Measurements from ENCODE around the gene TSR3. TPM values are rescaled to one million over a fixed set of nuclear protein-coding genes. Genes with fewer than 3 reads are reported as not detected.

Gene TSR3
- total RNA-seq, 4 donors from 2014 or later = 63.7 to 107 (median 103) TPM

DNA sequence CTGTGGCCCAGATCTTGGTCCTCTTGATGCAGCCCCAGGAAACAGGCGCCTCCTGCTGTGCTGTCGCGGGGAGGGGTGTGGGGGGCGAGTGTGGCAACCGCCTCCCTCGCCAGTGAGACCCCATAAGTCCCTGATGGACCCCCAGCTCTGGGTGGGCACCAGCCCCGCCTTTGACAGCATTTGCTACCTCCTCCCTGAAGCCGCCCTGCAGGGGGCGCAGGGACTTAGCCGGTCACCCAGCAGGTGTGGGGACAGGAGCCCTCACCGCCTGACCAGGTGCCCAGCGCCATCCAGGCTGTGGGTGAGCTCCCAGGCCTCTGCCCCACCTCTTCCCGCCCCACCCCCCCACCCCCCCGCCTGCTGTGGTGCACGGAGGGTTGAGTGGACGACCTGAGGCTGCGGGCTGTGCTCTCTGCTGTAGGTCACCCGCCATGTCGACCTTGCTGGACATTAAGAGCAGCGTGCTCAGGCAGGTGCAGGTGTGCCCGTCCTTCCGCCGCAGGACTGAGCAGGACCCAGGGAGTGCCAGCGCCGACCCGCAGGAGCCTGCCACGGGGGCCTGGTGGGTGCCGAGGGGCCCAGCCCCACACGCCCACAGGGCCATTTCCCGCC lies 13.5 kb downstream of the TSR3 start:
- Histone ChIP-seq H3K4me1 (peaks cover 0 to 28% (median 16%) of the 10 kb centered on the region in 3 donors), H3K4me3 (no peak overlapping the region), H3K27ac (no peak overlapping the region), H3K27me3 (peaks cover 87% of the 10 kb centered on the region), H3K36me3 (no peaks in the 10 kb centered on the region), H3K9me3 (no peaks in the 10 kb centered on the region)
- ATAC-seq = no peak
- TF ChIP-seq POLR2A (IDR thresholded peaks at IDR 0.05) = no peak
- TF ChIP-seq EP300 (IDR thresholded peaks at IDR 0.05) = no peak
- TF ChIP-seq, protein P1, sequence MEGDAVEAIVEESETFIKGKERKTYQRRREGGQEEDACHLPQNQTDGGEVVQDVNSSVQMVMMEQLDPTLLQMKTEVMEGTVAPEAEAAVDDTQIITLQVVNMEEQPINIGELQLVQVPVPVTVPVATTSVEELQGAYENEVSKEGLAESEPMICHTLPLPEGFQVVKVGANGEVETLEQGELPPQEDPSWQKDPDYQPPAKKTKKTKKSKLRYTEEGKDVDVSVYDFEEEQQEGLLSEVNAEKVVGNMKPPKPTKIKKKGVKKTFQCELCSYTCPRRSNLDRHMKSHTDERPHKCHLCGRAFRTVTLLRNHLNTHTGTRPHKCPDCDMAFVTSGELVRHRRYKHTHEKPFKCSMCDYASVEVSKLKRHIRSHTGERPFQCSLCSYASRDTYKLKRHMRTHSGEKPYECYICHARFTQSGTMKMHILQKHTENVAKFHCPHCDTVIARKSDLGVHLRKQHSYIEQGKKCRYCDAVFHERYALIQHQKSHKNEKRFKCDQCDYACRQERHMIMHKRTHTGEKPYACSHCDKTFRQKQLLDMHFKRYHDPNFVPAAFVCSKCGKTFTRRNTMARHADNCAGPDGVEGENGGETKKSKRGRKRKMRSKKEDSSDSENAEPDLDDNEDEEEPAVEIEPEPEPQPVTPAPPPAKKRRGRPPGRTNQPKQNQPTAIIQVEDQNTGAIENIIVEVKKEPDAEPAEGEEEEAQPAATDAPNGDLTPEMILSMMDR (IDR thresholded peaks at IDR 0.05) = no peak
- TF ChIP-seq POLR2AphosphoS5 (IDR thresholded peaks at IDR 0.05) = no peak
- no CpG with 5 or more reads among the region's 30 CpGs for WGBS, 2 donors (ENCODE audit: low coverage in 1 of 2)

DNA sequence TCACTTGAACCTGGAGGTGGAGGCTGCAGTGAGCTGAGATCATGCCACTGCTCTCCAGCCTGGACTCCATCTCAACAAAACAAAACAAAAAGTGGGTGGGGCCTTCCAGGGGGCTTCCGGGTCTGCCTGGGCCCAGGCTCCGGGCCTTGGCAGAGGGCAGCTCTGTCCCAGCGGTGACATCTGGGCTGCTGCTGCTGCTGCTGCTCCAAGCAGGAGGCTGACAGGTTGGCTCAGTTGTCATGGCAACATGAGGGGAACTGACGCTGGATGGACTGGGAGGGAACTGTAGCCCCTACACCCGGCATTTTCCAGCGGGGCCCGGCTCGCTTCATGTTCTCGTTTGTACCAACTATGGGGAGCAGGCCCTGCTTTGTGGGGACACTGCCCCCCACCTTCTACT lies 14.2 kb downstream of the TSR3 start:
- H3K27me3 ChIP-seq = peaks cover 87% of the 10 kb centered on the region
- TF ChIP-seq, protein P1 (IDR thresholded peaks at IDR 0.05) = no peak
- no peak for TF ChIP-seq POLR2A (IDR thresholded peaks at IDR 0.05)
- TF ChIP-seq POLR2AphosphoS5 (IDR thresholded peaks at IDR 0.05) = no peak
- TF ChIP-seq EP300 (IDR thresholded peaks at IDR 0.05) = no peak
- no peaks in the 10 kb centered on the region for H3K9me3 ChIP-seq
- no CpG with 5 or more reads among the region's 9 CpGs for WGBS, 2 donors (ENCODE audit: low coverage in 1 of 2)
- no peak for ATAC-seq
- no peak overlapping the region for H3K27ac ChIP-seq
- H3K36me3 ChIP-seq = no peaks in the 10 kb centered on the region
- H3K4me1 ChIP-seq = peaks cover 0 to 28% (median 17%) of the 10 kb centered on the region in 3 donors
- H3K4me3 ChIP-seq = no peak overlapping the region

DNA sequence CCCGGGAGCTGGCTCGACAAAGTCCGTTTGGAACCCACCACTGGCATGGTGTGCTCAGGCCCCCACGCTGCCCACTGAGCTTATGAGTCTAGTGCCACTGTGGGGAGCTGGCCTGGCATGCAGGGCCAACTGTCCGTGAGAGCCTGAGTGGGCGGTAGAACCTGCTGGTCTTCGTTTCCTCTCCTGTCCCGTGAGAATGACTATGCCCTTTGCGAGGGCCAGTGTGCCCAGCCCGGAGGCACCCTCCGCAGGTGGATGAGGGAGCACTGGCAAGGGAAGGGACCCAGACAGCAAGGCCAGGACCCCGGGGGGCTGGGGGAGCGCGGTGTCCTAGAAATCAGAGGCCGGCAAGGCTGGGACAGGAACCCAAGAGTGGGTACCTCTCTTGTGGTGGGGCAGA lies 15.1 kb downstream of the TSR3 start:
- H3K4me1 ChIP-seq = peaks cover 0 to 32% (median 23%) of the 10 kb centered on the region in 3 donors
- H3K27ac ChIP-seq = no peak overlapping the region
- no peak for TF ChIP-seq POLR2A (IDR thresholded peaks at IDR 0.05)
- TF ChIP-seq EP300 (IDR thresholded peaks at IDR 0.05) = no peak
- no peak for TF ChIP-seq POLR2AphosphoS5 (IDR thresholded peaks at IDR 0.05)
- TF ChIP-seq, protein P1 (IDR thresholded peaks at IDR 0.05) = no peak
- H3K4me3 ChIP-seq = no peak overlapping the region
- ATAC-seq = no peak
- H3K27me3 ChIP-seq = peaks cover 87% of the 10 kb centered on the region
- no peaks in the 10 kb centered on the region for H3K36me3 ChIP-seq
- 25% methylated on average over 2 of the region's 15 CpGs; no CpG with 5 or more reads in 1 of the 2 donors for WGBS, 2 donors (ENCODE audit: low coverage in 1 of 2)
- no peaks in the 10 kb centered on the region for H3K9me3 ChIP-seq

DNA sequence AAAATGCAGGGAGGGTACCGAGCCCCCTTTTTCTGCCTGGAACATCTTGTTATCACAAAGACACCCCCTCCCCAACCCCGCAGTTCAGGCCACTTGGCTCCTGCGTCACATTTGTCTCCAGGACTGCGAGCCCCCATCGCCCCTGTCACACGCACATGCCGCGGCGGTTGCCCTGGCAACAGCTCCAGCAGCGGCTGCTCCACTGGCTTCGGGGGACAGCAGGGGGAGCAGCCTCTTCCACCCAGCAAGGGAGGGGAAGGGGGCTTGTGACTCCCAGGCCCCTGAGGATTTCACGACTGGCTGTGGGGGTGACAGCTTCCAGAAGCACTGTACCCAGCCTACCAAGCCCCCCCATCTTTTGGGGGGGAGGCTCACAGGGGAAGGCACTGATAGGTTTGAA lies 15.7 kb downstream of the TSR3 start:
- no peak for TF ChIP-seq POLR2A (IDR thresholded peaks at IDR 0.05)
- TF ChIP-seq, protein P1 (IDR thresholded peaks at IDR 0.05) = no peak
- TF ChIP-seq EP300 (IDR thresholded peaks at IDR 0.05) = no peak
- no peak for TF ChIP-seq POLR2AphosphoS5 (IDR thresholded peaks at IDR 0.05)
- peaks cover 0 to 1% (median 0%) of the 10 kb centered on the region in 3 donors for H3K9me3 ChIP-seq
- no peak overlapping the region for H3K4me3 ChIP-seq
- 0 to 18% methylated on average over 6 to 7 of the region's 12 CpGs for WGBS, 2 donors (ENCODE audit: low coverage in 1 of 2)
- H3K27ac ChIP-seq = no peak overlapping the region
- no peaks in the 10 kb centered on the region for H3K36me3 ChIP-seq
- peaks cover 0 to 37% (median 26%) of the 10 kb centered on the region in 3 donors for H3K4me1 ChIP-seq
- no peak for ATAC-seq
- H3K27me3 ChIP-seq = peaks cover 87% of the 10 kb centered on the region
